Measurements from ENCODE around the gene SERINC4.
A peak's percentile ranks its signal among the peaks of the same experiment; 100 is the strongest.

The SERINC4 gene

GRCh38 chr15:43779016-43779415 is 21.0 kb downstream of the SERINC4 start:
- peaks cover 24% of the 10 kb centered on the region for H3K4me1 Mint-ChIP-seq

GRCh38 chr15:43777267-43777914 is 22.6 kb downstream of the SERINC4 start:
- Mint-ChIP-seq H3K27ac (peak overlapping the region; percentile 83), H3K36me3 (peaks cover 40% of the 10 kb centered on the region), H3K4me1 (peaks cover 24% of the 10 kb centered on the region), H3K9me3 (no peaks in the 10 kb centered on the region), H3K4me3 (peak overlapping the region; percentile 82)
- peak; percentile 64 to 89 for DNase-seq (ENCODE audit: low spot score in 2 of 2)
- ATAC-seq = peak; percentile 86

More at GRCh38 chr15:43779016-43779415, 21.0 kb downstream of the SERINC4 start:
- Mint-ChIP-seq H3K27ac (no peak overlapping the region), H3K9me3 (no peaks in the 10 kb centered on the region), H3K4me3 (no peak overlapping the region), H3K36me3 (peaks cover 23% of the 10 kb centered on the region)
- ATAC-seq (no peak), DNase-seq (ENCODE audit: low spot score in 2 of 2) (no peak)

GRCh38 chr15:43776718-43777266 is 23.2 kb downstream of the SERINC4 start, which contains the start of gene ELL3:
Gene ELL3 (minus strand): TSS chr15:43776966. CDS start chr15:43776901, 65 bp downstream.
- H3K4me3 Mint-ChIP-seq = peak within 1 kb of the TSS; percentile 82
- no peaks in the 10 kb centered on the region for H3K9me3 Mint-ChIP-seq
- H3K27ac Mint-ChIP-seq = peak within 1 kb of the TSS; percentile 83
- ATAC-seq (peak; percentile 77), DNase-seq (ENCODE audit: low spot score in 2 of 2) (peak in 1 of 2 donors; percentile 51)
- peaks cover 24% of the 10 kb centered on the region for H3K4me1 Mint-ChIP-seq
- H3K36me3 Mint-ChIP-seq = peaks cover 46% of the 10 kb centered on the region

GRCh38 chr15:43776101-43776717 is 23.8 kb downstream of the SERINC4 start:
- peak overlapping the region; percentile 83 for H3K27ac Mint-ChIP-seq
- DNase-seq (ENCODE audit: low spot score in 2 of 2) = no peak
- H3K4me1 Mint-ChIP-seq = peaks cover 24% of the 10 kb centered on the region
- H3K36me3 Mint-ChIP-seq = peaks cover 51% of the 10 kb centered on the region
- peak overlapping the region; percentile 82 for H3K4me3 Mint-ChIP-seq
- ATAC-seq = peak; percentile 56
- H3K9me3 Mint-ChIP-seq = no peaks in the 10 kb centered on the region

- Mint-ChIP-seq H3K36me3 (peaks cover 59% of the 10 kb centered on the region), H3K27ac (peak overlapping the region; percentile 83), H3K9me3 (no peaks in the 10 kb centered on the region), H3K4me3 (peak overlapping the region; percentile 82), H3K4me1 (peaks cover 24% of the 10 kb centered on the region)
- DNase-seq (ENCODE audit: low spot score in 2 of 2) (no peak), ATAC-seq (no peak)
Measured at GRCh38 chr15:43775411-43775965, 24.5 kb downstream of the SERINC4 start.

- Mint-ChIP-seq H3K9me3 (no peaks in the 10 kb centered on the region), H3K4me1 (peaks cover 22% of the 10 kb centered on the region), H3K36me3 (peaks cover 73% of the 10 kb centered on the region), H3K4me3 (no peak overlapping the region), H3K27ac (no peak overlapping the region)
- no peak for ATAC-seq
- DNase-seq (ENCODE audit: low spot score in 2 of 2) = no peak
Measured at GRCh38 chr15:43774062-43774461, 26.0 kb downstream of the SERINC4 start.

- Mint-ChIP-seq H3K36me3 (peaks cover 86% of the 10 kb centered on the region), H3K4me3 (no peak overlapping the region)
- no peak for ATAC-seq
Measured at GRCh38 chr15:43772624-43773023, 27.4 kb downstream of the SERINC4 start.

GRCh38 chr15:43771816-43772215 is 28.2 kb downstream of the SERINC4 start:
- H3K27ac Mint-ChIP-seq = no peak overlapping the region
- ATAC-seq = no peak
- H3K4me1 Mint-ChIP-seq = peaks cover 8% of the 10 kb centered on the region
- no peaks in the 10 kb centered on the region for H3K9me3 Mint-ChIP-seq
- DNase-seq (ENCODE audit: low spot score in 2 of 2) = no peak
- no peak overlapping the region for H3K4me3 Mint-ChIP-seq
- H3K36me3 Mint-ChIP-seq = peaks cover 86% of the 10 kb centered on the region

More at GRCh38 chr15:43772624-43773023, 27.4 kb downstream of the SERINC4 start:
- DNase-seq (ENCODE audit: low spot score in 2 of 2) = no peak
- H3K9me3 Mint-ChIP-seq = no peaks in the 10 kb centered on the region
- H3K27ac Mint-ChIP-seq = no peak overlapping the region
- peaks cover 16% of the 10 kb centered on the region for H3K4me1 Mint-ChIP-seq

GRCh38 chr15:43769584-43770228 is 30.3 kb downstream of the SERINC4 start:
- Mint-ChIP-seq H3K4me1 (no peaks in the 10 kb centered on the region), H3K27ac (no peak overlapping the region), H3K9me3 (no peaks in the 10 kb centered on the region), H3K36me3 (peaks cover 100% of the 10 kb centered on the region), H3K4me3 (no peak overlapping the region)
- peak; percentile 51 for ATAC-seq
- peak; percentile 21 to 54 for DNase-seq (ENCODE audit: low spot score in 2 of 2)

GRCh38 chr15:43763819-43764446 is 36.1 kb downstream of the SERINC4 start:
- Mint-ChIP-seq H3K36me3 (peaks cover 100% of the 10 kb centered on the region), H3K9me3 (no peaks in the 10 kb centered on the region), H3K4me3 (no peak overlapping the region), H3K4me1 (no peaks in the 10 kb centered on the region), H3K27ac (no peak overlapping the region)
- ATAC-seq (no peak), DNase-seq (ENCODE audit: low spot score in 2 of 2) (no peak)

- Mint-ChIP-seq H3K4me3 (no peak overlapping the region), H3K9me3 (no peaks in the 10 kb centered on the region), H3K4me1 (no peaks in the 10 kb centered on the region), H3K36me3 (peaks cover 100% of the 10 kb centered on the region), H3K27ac (no peak overlapping the region)
- DNase-seq (ENCODE audit: low spot score in 2 of 2) (no peak), ATAC-seq (no peak)
Measured at GRCh38 chr15:43762824-43763223, 37.2 kb downstream of the SERINC4 start.

GRCh38 chr15:43751885-43752284 is 48.1 kb downstream of the SERINC4 start:
- peak overlapping the region; percentile 91 for H3K4me3 Mint-ChIP-seq
- H3K36me3 Mint-ChIP-seq = peaks cover 100% of the 10 kb centered on the region
- no peaks in the 10 kb centered on the region for H3K9me3 Mint-ChIP-seq
- peaks cover 28% of the 10 kb centered on the region for H3K4me1 Mint-ChIP-seq
- peak overlapping the region; percentile 6 for H3K27ac Mint-ChIP-seq
- ATAC-seq (no peak), DNase-seq (ENCODE audit: low spot score in 2 of 2) (no peak)

- DNase-seq (ENCODE audit: low spot score in 2 of 2) (peak in 1 of 2 donors; percentile 58), ATAC-seq (peak; percentile 46)
- peak overlapping the region; percentile 91 for H3K4me3 Mint-ChIP-seq
- H3K9me3 Mint-ChIP-seq = no peaks in the 10 kb centered on the region
- peaks cover 29% of the 10 kb centered on the region for H3K4me1 Mint-ChIP-seq
- H3K27ac Mint-ChIP-seq = peak overlapping the region; percentile 99
- peaks cover 96% of the 10 kb centered on the region for H3K36me3 Mint-ChIP-seq
Measured at GRCh38 chr15:43749690-43750345, 50.2 kb downstream of the SERINC4 start.

GRCh38 chr15:43748376-43748775 is 51.6 kb downstream of the SERINC4 start:
- peak overlapping the region; percentile 91 for H3K4me3 Mint-ChIP-seq
- H3K36me3 Mint-ChIP-seq = peaks cover 82% of the 10 kb centered on the region
- no peak for ATAC-seq
- H3K4me1 Mint-ChIP-seq = peaks cover 29% of the 10 kb centered on the region
- H3K27ac Mint-ChIP-seq = peak overlapping the region; percentile 99
- no peak for DNase-seq (ENCODE audit: low spot score in 2 of 2)
- H3K9me3 Mint-ChIP-seq = no peaks in the 10 kb centered on the region

Measured in stimulated activated effector memory CD8-positive, alpha-beta T cell treated with anti-CD3 and anti-CD28 coated beads, Interleukin-12 subunit alpha, Interleukin-12 subunit beta, amount 100 ng/mL, for 72 hours (primary cell).